Measurements from ENCODE around the gene BMPR1A. TPM values are rescaled to one million over a fixed set of nuclear protein-coding genes. Genes with fewer than 3 reads are reported as not detected.
A peak's percentile ranks its signal among the peaks of the same experiment; 100 is the strongest.

BMPR1A gene
- total RNA-seq, 1 donor from 2014 or later = 84.7 TPM

- TF ChIP-seq, protein P1, sequence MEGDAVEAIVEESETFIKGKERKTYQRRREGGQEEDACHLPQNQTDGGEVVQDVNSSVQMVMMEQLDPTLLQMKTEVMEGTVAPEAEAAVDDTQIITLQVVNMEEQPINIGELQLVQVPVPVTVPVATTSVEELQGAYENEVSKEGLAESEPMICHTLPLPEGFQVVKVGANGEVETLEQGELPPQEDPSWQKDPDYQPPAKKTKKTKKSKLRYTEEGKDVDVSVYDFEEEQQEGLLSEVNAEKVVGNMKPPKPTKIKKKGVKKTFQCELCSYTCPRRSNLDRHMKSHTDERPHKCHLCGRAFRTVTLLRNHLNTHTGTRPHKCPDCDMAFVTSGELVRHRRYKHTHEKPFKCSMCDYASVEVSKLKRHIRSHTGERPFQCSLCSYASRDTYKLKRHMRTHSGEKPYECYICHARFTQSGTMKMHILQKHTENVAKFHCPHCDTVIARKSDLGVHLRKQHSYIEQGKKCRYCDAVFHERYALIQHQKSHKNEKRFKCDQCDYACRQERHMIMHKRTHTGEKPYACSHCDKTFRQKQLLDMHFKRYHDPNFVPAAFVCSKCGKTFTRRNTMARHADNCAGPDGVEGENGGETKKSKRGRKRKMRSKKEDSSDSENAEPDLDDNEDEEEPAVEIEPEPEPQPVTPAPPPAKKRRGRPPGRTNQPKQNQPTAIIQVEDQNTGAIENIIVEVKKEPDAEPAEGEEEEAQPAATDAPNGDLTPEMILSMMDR (conservative IDR thresholded peaks at IDR 0.05) = no peak
- Mint-ChIP-seq H3K36me3 (peaks cover 19% of the 10 kb centered on the region), H3K27ac (no peak overlapping the region), H3K4me3 (no peak overlapping the region), H3K27me3 (no peaks in the 10 kb centered on the region), H3K4me1 (ENCODE audit: unreplicated experiment) (peaks cover 14% of the 10 kb centered on the region), H3K9me3 (peaks cover 11% of the 10 kb centered on the region)
- no peak for DNase-seq (ENCODE audit: extremely low spot score, unreplicated experiment)
Observed at GRCh38 chr10:86786368-86786767, 29.9 kb downstream of the BMPR1A start.

DNA sequence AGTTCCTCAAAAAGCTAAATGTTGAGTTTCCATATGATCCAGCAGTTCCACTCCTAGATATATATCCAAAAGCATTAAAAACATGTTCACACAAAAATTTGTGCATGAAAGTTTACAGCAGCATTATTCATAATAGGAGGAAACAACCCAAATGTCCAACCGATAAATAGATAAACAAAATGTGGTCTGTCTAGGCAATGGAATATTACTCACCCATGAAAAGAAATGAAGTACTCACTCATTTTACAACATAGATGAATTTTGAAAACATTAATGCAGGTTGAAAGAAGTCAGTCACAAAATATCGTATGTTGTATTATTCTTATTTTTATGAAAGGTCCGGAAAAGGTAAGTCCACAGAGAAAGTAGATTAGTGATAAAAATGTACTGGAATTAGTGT lies 34.0 kb downstream of the BMPR1A start:
- Mint-ChIP-seq H3K36me3 (peaks cover 5% of the 10 kb centered on the region), H3K27me3 (no peaks in the 10 kb centered on the region), H3K4me3 (no peak overlapping the region), H3K9me3 (peaks cover 6% of the 10 kb centered on the region), H3K27ac (no peak overlapping the region), H3K4me1 (ENCODE audit: unreplicated experiment) (peaks cover 17% of the 10 kb centered on the region)
- TF ChIP-seq, protein P1 (conservative IDR thresholded peaks at IDR 0.05) = no peak
- DNase-seq (ENCODE audit: extremely low spot score, unreplicated experiment) = no peak

GRCh38 chr10:86792461-86793167 lies 36.2 kb downstream of the BMPR1A start:
- peak overlapping the region; percentile 48 for H3K27ac Mint-ChIP-seq
- TF ChIP-seq, protein P1 (conservative IDR thresholded peaks at IDR 0.05) = no peak
- peaks cover 3% of the 10 kb centered on the region for H3K9me3 Mint-ChIP-seq

GRCh38 chr10:86793696-86794095 lies 37.3 kb downstream of the BMPR1A start:
- H3K4me3 Mint-ChIP-seq = no peak overlapping the region
- DNase-seq (ENCODE audit: extremely low spot score, unreplicated experiment) = no peak
- H3K9me3 Mint-ChIP-seq = no peaks in the 10 kb centered on the region
- H3K36me3 Mint-ChIP-seq = no peaks in the 10 kb centered on the region
- TF ChIP-seq, protein P1 (conservative IDR thresholded peaks at IDR 0.05) = no peak
- peaks cover 23% of the 10 kb centered on the region for H3K4me1 Mint-ChIP-seq (ENCODE audit: unreplicated experiment)
- H3K27me3 Mint-ChIP-seq = no peaks in the 10 kb centered on the region
- no peak overlapping the region for H3K27ac Mint-ChIP-seq

More at GRCh38 chr10:86792461-86793167, 36.2 kb downstream of the BMPR1A start:
- peaks cover 19% of the 10 kb centered on the region for H3K4me1 Mint-ChIP-seq (ENCODE audit: unreplicated experiment)
- H3K27me3 Mint-ChIP-seq = no peaks in the 10 kb centered on the region
- H3K4me3 Mint-ChIP-seq = no peak overlapping the region
- peaks cover 3% of the 10 kb centered on the region for H3K36me3 Mint-ChIP-seq
- DNase-seq (ENCODE audit: extremely low spot score, unreplicated experiment) = no peak

DNA sequence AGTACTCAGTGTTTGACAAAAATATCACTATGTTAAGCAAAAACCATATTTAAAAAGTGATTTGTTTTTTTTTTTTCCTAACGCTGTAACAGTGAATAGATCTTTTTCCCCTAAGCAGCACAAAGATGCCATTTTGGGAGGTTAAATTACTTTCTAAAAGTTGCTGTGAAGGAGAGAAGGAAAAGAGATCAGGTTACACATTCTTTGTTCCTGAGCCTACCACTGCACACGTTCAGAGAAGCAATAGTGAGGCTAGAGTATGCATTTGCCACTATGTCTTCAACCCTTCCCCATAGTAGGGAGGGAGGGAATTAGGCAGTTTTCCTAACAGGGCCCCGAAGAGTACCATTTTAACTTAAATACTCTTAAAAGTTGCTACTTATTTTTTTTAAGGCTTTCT lies 38.9 kb downstream of the BMPR1A start:
- peaks cover 36% of the 10 kb centered on the region for H3K4me1 Mint-ChIP-seq (ENCODE audit: unreplicated experiment)
- DNase-seq (ENCODE audit: extremely low spot score, unreplicated experiment) = no peak
- no peaks in the 10 kb centered on the region for H3K27me3 Mint-ChIP-seq
- no peaks in the 10 kb centered on the region for H3K9me3 Mint-ChIP-seq
- TF ChIP-seq, protein P1 (conservative IDR thresholded peaks at IDR 0.05) = no peak
- H3K36me3 Mint-ChIP-seq = no peaks in the 10 kb centered on the region
- H3K4me3 Mint-ChIP-seq = peak overlapping the region; percentile 73
- H3K27ac Mint-ChIP-seq = peak overlapping the region; percentile 85
